Upper lobe of left lung (tissue), 4 donors: Measurements from ENCODE around the gene DUS1L.

ENCODE experiments used
- CTCF ChIP-seq, 6 experiments: fragments of 450-650 bp in 4 of 6; fragments of 200-600 bp in 2 of 6; sonication (generic) in 2 of 6; IDR thresholded peaks; one replicate each; pipeline ENCODE4 v1.5.1; 2016 to 2019; ENCODE audit warnings: antibody characterized with exemption in 6 of 6
- POLR2A ChIP-seq, 4 donors: fragments of 450-650 bp; IDR thresholded peaks; one replicate each; pipeline ENCODE4 v1.5.1; 2016 to 2017; ENCODE audit warnings: antibody characterized with exemption in 4 of 4, mild to moderate bottlenecking in 2 of 4
- POLR2AphosphoS5 ChIP-seq, 2 donors: sonication (generic); formaldehyde crosslinking; IDR thresholded peaks; one replicate each; pipeline ENCODE4 v1.5.1; 2017; ENCODE audit warnings: antibody characterized with exemption in 2 of 2

- TF ChIP-seq CTCF (IDR thresholded peaks at IDR 0.05): no peak
- no peak for TF ChIP-seq POLR2A (IDR thresholded peaks at IDR 0.05)
- TF ChIP-seq POLR2AphosphoS5 (IDR thresholded peaks at IDR 0.05): no peak
Measured at GRCh38 chr17:82073446-82073845, 7.8 kb upstream of the DUS1L start.
